ENCODE measurements around the gene COG6. TPM values are rescaled to one million over a fixed set of nuclear protein-coding genes. Genes with fewer than 3 reads are reported as not detected.

COG6 gene
- total RNA-seq, 2 experiments from 2014 or later, result 27.7 to 28.9 TPM

- H3K36me3 Mint-ChIP-seq (ENCODE audit: low read depth), result peaks cover 43% of the 10 kb centered on the region
- intact Hi-C loops (cut with DNase I, micrococcal nuclease), result no loop called here
- peaks cover 4% of the 10 kb centered on the region for H3K9me3 Mint-ChIP-seq (ENCODE audit: low read depth)
- POLR2A ChIA-PET, result no interaction called here
- no peaks in the 10 kb centered on the region for H3K27me3 Mint-ChIP-seq
- DNase-seq (no peak), ATAC-seq (no peak)
- no peaks in the 10 kb centered on the region for H3K4me1 Mint-ChIP-seq
- H3K27ac Mint-ChIP-seq, result no peak overlapping the region
- no peak overlapping the region for H3K4me3 Mint-ChIP-seq
- CTCF ChIA-PET, result interaction anchor here (0.6 kb wide), 1 partner anchor 10 kb away, joined by 5 read pairs; no protein-coding TSS in a partner anchor
These were observed 81.6 kb downstream of the COG6 start for GRCh38 chr13:39737047-39737446.

GRCh38 chr13:39740761-39741160 is 85.3 kb downstream of the COG6 start:
- intact Hi-C loops (cut with DNase I, micrococcal nuclease), result no loop called here
- Mint-ChIP-seq H3K27ac (no peak overlapping the region), H3K4me3 (no peak overlapping the region), H3K4me1 (no peaks in the 10 kb centered on the region), H3K27me3 (no peaks in the 10 kb centered on the region), H3K9me3 (ENCODE audit: low read depth) (peaks cover 6% of the 10 kb centered on the region), H3K36me3 (ENCODE audit: low read depth) (peaks cover 22% of the 10 kb centered on the region)
- ChIA-PET POLR2A (interaction anchor here (0.6 kb wide), 1 partner anchor 19 kb away, joined by 3 read pairs; no protein-coding TSS in a partner anchor), CTCF (no interaction called here)
- ATAC-seq (no peak), DNase-seq (no peak)

GRCh38 chr13:39748961-39749360 is 93.5 kb downstream of the COG6 start:
- intact Hi-C loops (cut with DNase I, micrococcal nuclease), result no loop called here
- H3K4me3 Mint-ChIP-seq, result no peak overlapping the region
- H3K36me3 Mint-ChIP-seq (ENCODE audit: low read depth), result peaks cover 15% of the 10 kb centered on the region
- CTCF ChIA-PET, result no interaction called here
- H3K27me3 Mint-ChIP-seq, result no peaks in the 10 kb centered on the region
- no peak overlapping the region for H3K27ac Mint-ChIP-seq
- peaks cover 4% of the 10 kb centered on the region for H3K9me3 Mint-ChIP-seq (ENCODE audit: low read depth)
- DNase-seq (no peak), ATAC-seq (no peak)
- POLR2A ChIA-PET, result interaction anchor here (0.6 kb wide), 1 partner anchor 1134 kb away, joined by 3 read pairs; no protein-coding TSS in a partner anchor
- no peaks in the 10 kb centered on the region for H3K4me1 Mint-ChIP-seq

GRCh38 chr13:39749528-39749927 is 94.1 kb downstream of the COG6 start:
- Mint-ChIP-seq H3K9me3 (ENCODE audit: low read depth) (peaks cover 4% of the 10 kb centered on the region), H3K27me3 (no peaks in the 10 kb centered on the region), H3K4me3 (no peak overlapping the region), H3K4me1 (no peaks in the 10 kb centered on the region), H3K36me3 (ENCODE audit: low read depth) (peaks cover 15% of the 10 kb centered on the region), H3K27ac (no peak overlapping the region)
- DNase-seq (no peak), ATAC-seq (no peak)
- intact Hi-C loops (cut with DNase I, micrococcal nuclease), result no loop called here
- ChIA-PET POLR2A (interaction anchor here (0.6 kb wide), 1 partner anchor 1133 kb away, joined by 3 read pairs; no protein-coding TSS in a partner anchor), CTCF (interaction anchor here (0.6 to 1.0 kb wide), 4 partner anchors 27 to 877 kb away, joined by 3 to 4 read pairs (median 3); no protein-coding TSS in a partner anchor)

GRCh38 chr13:39751805-39752204 is 96.3 kb downstream of the COG6 start:
- Mint-ChIP-seq H3K27ac (no peak overlapping the region), H3K27me3 (no peaks in the 10 kb centered on the region), H3K4me3 (no peak overlapping the region), H3K9me3 (ENCODE audit: low read depth) (no peaks in the 10 kb centered on the region), H3K36me3 (ENCODE audit: low read depth) (peaks cover 24% of the 10 kb centered on the region), H3K4me1 (no peaks in the 10 kb centered on the region)
- DNase-seq (no peak), ATAC-seq (no peak)
- ChIA-PET CTCF (no interaction called here), POLR2A (no interaction called here)
- intact Hi-C loops (cut with DNase I, micrococcal nuclease), result no loop called here

- peaks cover 4% of the 10 kb centered on the region for H3K9me3 Mint-ChIP-seq (ENCODE audit: low read depth)
- ATAC-seq, result no peak
- no peaks in the 10 kb centered on the region for H3K4me1 Mint-ChIP-seq
- ChIA-PET CTCF (no interaction called here), POLR2A (no interaction called here)
- H3K27ac Mint-ChIP-seq, result no peak overlapping the region
- H3K36me3 Mint-ChIP-seq (ENCODE audit: low read depth), result peaks cover 8% of the 10 kb centered on the region
- no peak overlapping the region for H3K4me3 Mint-ChIP-seq
- intact Hi-C loops (cut with DNase I, micrococcal nuclease), result no loop called here
- no peaks in the 10 kb centered on the region for H3K27me3 Mint-ChIP-seq
- DNase-seq, result no peak
These were observed 105.1 kb downstream of the COG6 start for GRCh38 chr13:39760521-39760920.

DNA sequence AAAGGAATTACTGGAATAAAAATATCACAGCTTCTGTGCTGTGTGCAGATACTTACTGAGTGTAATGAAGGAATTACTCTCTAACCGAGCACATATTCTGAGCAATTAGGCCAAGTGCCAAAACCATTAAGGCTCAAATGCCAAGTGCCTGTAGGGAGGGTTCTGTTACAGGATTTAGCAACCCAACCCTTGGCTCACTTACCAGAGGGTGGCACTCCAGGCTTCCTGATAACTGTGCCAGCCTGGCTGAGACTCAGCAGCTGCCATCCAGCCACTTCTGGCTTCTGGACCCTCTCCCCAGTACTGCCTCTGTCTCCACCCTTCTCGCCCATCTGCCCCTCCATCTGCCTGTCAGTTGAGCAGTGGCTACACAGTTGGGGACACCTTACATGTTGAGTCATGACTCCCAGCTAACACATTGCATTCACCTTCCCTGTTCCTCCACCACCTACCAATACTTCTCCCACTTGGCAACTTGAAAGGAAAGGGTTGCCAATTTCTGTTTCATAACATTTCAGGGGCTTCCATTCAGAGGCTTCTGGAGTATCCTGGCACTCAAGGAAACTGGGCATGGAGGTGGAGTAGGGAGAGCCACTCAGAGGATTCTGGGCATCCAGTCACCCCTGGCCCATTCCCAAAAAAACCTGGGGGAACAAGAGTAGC is 110.5 kb downstream of the COG6 start:
- ChIA-PET CTCF (interaction anchor here (0.6 to 2.1 kb wide), 8 partner anchors 9 to 917 kb away, joined by 3 to 8 read pairs (median 5); no protein-coding TSS in a partner anchor), POLR2A (no interaction called here)
- H3K4me1 Mint-ChIP-seq, result peaks cover 12% of the 10 kb centered on the region
- no peak overlapping the region for H3K4me3 Mint-ChIP-seq
- peak; percentile 65 for DNase-seq
- ATAC-seq, result peak; percentile 89
- no peak overlapping the region for H3K27ac Mint-ChIP-seq
- no peaks in the 10 kb centered on the region for H3K27me3 Mint-ChIP-seq
- intact Hi-C loops (cut with DNase I, micrococcal nuclease), result loop anchor here (1.0 to 5.0 kb wide), 2 partner anchors 916 to 917 kb away; no protein-coding TSS in a partner anchor
- peaks cover 4% of the 10 kb centered on the region for H3K9me3 Mint-ChIP-seq (ENCODE audit: low read depth)
- H3K36me3 Mint-ChIP-seq (ENCODE audit: low read depth), result no peaks in the 10 kb centered on the region

DNA sequence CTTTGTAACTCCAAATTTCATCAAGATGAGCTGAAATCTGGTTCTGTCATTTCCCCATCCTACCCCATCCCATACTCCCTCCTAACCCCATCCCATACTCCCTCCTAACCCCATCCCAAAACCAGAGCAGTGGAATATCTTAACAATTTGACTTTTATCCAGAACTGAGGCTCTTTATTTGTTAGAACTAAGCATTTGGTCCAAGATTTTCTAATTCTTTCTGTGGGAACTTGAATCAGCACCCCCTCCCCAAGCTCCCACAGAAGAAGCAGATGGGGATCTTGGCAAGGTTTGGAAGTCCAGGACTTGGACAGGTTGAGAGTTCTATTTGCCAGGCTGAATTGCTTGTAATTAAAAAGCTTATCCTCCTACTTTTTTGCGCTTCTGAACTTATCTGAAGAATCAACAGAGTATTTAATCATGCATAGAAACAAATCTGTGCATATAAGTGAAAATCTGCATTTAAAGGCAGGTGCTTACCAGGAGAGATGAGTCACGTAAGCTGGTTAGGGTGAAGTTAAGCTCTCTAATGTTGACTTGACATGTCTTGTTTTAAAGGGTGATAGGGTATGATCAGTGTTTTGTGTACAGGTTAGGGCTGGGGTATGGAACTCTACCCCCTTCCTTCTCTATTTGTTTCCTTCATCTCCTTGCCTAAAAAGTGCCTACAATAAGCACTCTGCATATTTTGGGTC is 111.1 kb downstream of the COG6 start:
- ChIA-PET CTCF (interaction anchor here (0.6 to 2.1 kb wide), 6 partner anchors 8 to 176 kb away, joined by 3 to 8 read pairs (median 4); no protein-coding TSS in a partner anchor), POLR2A (no interaction called here)
- ATAC-seq (no peak), DNase-seq (no peak)
- H3K4me3 Mint-ChIP-seq, result no peak overlapping the region
- H3K27ac Mint-ChIP-seq, result no peak overlapping the region
- H3K36me3 Mint-ChIP-seq (ENCODE audit: low read depth), result no peaks in the 10 kb centered on the region
- H3K27me3 Mint-ChIP-seq, result no peaks in the 10 kb centered on the region
- intact Hi-C loops (cut with DNase I, micrococcal nuclease), result loop anchor here (1.0 to 5.0 kb wide), 2 partner anchors 916 to 917 kb away; no protein-coding TSS in a partner anchor
- peaks cover 12% of the 10 kb centered on the region for H3K4me1 Mint-ChIP-seq
- peaks cover 4% of the 10 kb centered on the region for H3K9me3 Mint-ChIP-seq (ENCODE audit: low read depth)

GRCh38 chr13:39767791-39768517 is 112.5 kb downstream of the COG6 start:
- no peaks in the 10 kb centered on the region for H3K27me3 Mint-ChIP-seq
- H3K27ac Mint-ChIP-seq, result no peak overlapping the region
- H3K4me1 Mint-ChIP-seq, result peaks cover 12% of the 10 kb centered on the region
- H3K9me3 Mint-ChIP-seq (ENCODE audit: low read depth), result no peaks in the 10 kb centered on the region
- no peaks in the 10 kb centered on the region for H3K36me3 Mint-ChIP-seq (ENCODE audit: low read depth)
- CTCF ChIA-PET, result interaction anchor here (0.9 to 1.2 kb wide), 2 partner anchors 15 to 17 kb away, joined by 3 to 4 read pairs; no protein-coding TSS in a partner anchor
- ATAC-seq, result no peak
- intact Hi-C loops (cut with DNase I, micrococcal nuclease), result loop anchor here in 1 of 2 experiments (5.0 kb wide), 1 partner anchor 914 kb away; no protein-coding TSS in a partner anchor
- H3K4me3 Mint-ChIP-seq, result no peak overlapping the region
- POLR2A ChIA-PET, result no interaction called here
- no peak for DNase-seq

DNA sequence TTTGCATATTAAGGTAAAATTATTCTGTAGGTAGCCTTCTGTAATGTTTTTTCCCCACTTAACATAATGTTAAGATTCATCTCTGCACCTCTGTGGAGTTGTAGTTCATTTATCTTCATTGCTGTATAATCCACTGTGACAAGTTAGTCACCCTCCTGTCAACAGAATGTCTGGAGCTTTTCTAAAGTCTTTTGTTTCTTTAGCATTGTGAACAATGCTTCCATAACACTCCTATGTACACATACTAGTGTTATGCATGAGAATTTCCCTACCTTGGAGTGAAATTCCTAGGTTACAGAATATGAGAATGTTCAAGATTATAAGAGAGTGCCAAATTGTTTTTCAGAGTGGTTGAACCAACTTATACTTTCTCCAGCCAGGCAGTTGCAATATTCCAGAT is 113.5 kb downstream of the COG6 start:
- POLR2A ChIA-PET, result no interaction called here
- Mint-ChIP-seq H3K36me3 (ENCODE audit: low read depth) (no peaks in the 10 kb centered on the region), H3K4me3 (no peak overlapping the region), H3K27me3 (no peaks in the 10 kb centered on the region), H3K4me1 (peaks cover 12% of the 10 kb centered on the region), H3K9me3 (ENCODE audit: low read depth) (no peaks in the 10 kb centered on the region), H3K27ac (no peak overlapping the region)
- intact Hi-C loops (cut with DNase I, micrococcal nuclease), result loop anchor here in 1 of 2 experiments (5.0 kb wide), 1 partner anchor 913 kb away; no protein-coding TSS in a partner anchor
- DNase-seq, result no peak
- CTCF ChIA-PET, result interaction anchor here (1.2 kb wide), 1 partner anchor 14 kb away, joined by 4 read pairs; no protein-coding TSS in a partner anchor
- no peak for ATAC-seq

Data from activated CD4-positive, alpha-beta T cell treated with anti-CD3 and anti-CD28 coated beads for 36 hours (primary cell).